Kidney tubule cell (primary cell): ENCODE results near the gene MSANTD7.
"Not testable (repeated sequence)": the region's sequence is repeated elsewhere in the genome, so short reads cannot be mapped to it uniquely, and the experiment has no call there.

Experiments used
- DNase-seq: peaks from one replicate; pipeline ENCODE4 v3.0.0-alpha.2; 2018; ENCODE audit warnings: low spot score

MSANTD7 gene

GRCh38 chr10:14837757-14838581 is at the start of gene MSANTD7, which contains the start of the genes CDNF and HSPA14:
Gene MSANTD7, plus strand, starts transcription at chr10:14838306. Its CDS starts 3,979 bp downstream, at chr10:14842285.
Gene CDNF, minus strand, starts transcription at chr10:14838037. Its CDS starts 91 bp downstream, at chr10:14837946.
Gene HSPA14, plus strand, starts transcription at chr10:14838306. Its CDS starts 97 bp downstream, at chr10:14838403.
- DNase-seq: peak; percentile 100

GRCh38 chr10:14798636-14799035 is 39.5 kb upstream of the MSANTD7 start:
- no peak for DNase-seq

GRCh38 chr10:14800397-14800796 is 37.7 kb upstream of the MSANTD7 start:
- no peak for DNase-seq

- no peak for DNase-seq
Measured at GRCh38 chr10:14801723-14802122, 36.4 kb upstream of the MSANTD7 start.

GRCh38 chr10:14803827-14804226 is 34.3 kb upstream of the MSANTD7 start:
- DNase-seq: peak; percentile 44

- DNase-seq: peak; percentile 24
Measured at GRCh38 chr10:14806318-14806717, 31.8 kb upstream of the MSANTD7 start.

GRCh38 chr10:14810969-14811953 is 26.8 kb upstream of the MSANTD7 start:
- DNase-seq: peak; percentile 35

- DNase-seq: no peak
Measured at GRCh38 chr10:14812271-14812670, 25.8 kb upstream of the MSANTD7 start.

- no peak for DNase-seq
Measured at GRCh38 chr10:14815681-14816080, 22.4 kb upstream of the MSANTD7 start.

GRCh38 chr10:14816717-14817116 is 21.4 kb upstream of the MSANTD7 start:
- not testable (repeated sequence) for DNase-seq

GRCh38 chr10:14820010-14820774 is 17.9 kb upstream of the MSANTD7 start:
- DNase-seq: peak; percentile 72

- DNase-seq: no peak
Measured at GRCh38 chr10:14820775-14821154, 17.3 kb upstream of the MSANTD7 start.

- DNase-seq: no peak
Measured at GRCh38 chr10:14821635-14822375, 16.3 kb upstream of the MSANTD7 start.

- DNase-seq: peak; percentile 55
Measured at GRCh38 chr10:14822879-14823755, 15.0 kb upstream of the MSANTD7 start.

GRCh38 chr10:14823966-14824365 is 14.1 kb upstream of the MSANTD7 start:
- DNase-seq: peak; percentile 31

GRCh38 chr10:14826076-14826829 is 11.9 kb upstream of the MSANTD7 start:
- no peak for DNase-seq

GRCh38 chr10:14833106-14833505 is 5.0 kb upstream of the MSANTD7 start:
- DNase-seq: no peak

GRCh38 chr10:14836208-14836607 is 1.9 kb upstream of the MSANTD7 start:
- no peak for DNase-seq
